ENCODE data around the gene ITSN1. TPM values are rescaled to one million over a fixed set of nuclear protein-coding genes. Genes with fewer than 3 reads are reported as not detected.

Gene ITSN1
- total and polyA plus RNA-seq, 2 experiments from 2014 or later: 77.9 to 95.7 TPM

- no peaks in the 10 kb centered on the region for H3K27me3 ChIP-seq (ENCODE audit: insufficient read depth)
- H3K27ac Mint-ChIP-seq: no peak overlapping the region
- no peaks in the 10 kb centered on the region; the same call in none of the 2 replicates for H3K4me1 ChIP-seq (ENCODE audit: insufficient read depth)
- no peaks in the 10 kb centered on the region for H3K9me3 Mint-ChIP-seq
- H3K4me2 ChIP-seq: no peak overlapping the region
- peaks cover 26% of the 10 kb centered on the region for H3K4me1 Mint-ChIP-seq
- H3K4me3 Mint-ChIP-seq: no peak overlapping the region
- no peak overlapping the region for H3K27ac ChIP-seq (ENCODE audit: low read depth)
- no peak overlapping the region for H3K4me3 ChIP-seq
- no peaks in the 10 kb centered on the region for H3K36me3 ChIP-seq (ENCODE audit: insufficient read depth)
- ATAC-seq: no peak
- H2AFZ ChIP-seq: no peak overlapping the region
- TF ChIP-seq JUNB (IDR thresholded peaks at IDR 0.05; ENCODE audit: unreplicated experiment): no peak
- no peak for TF ChIP-seq EZH2phosphoT487 (IDR thresholded peaks at IDR 0.05; ENCODE audit: unreplicated experiment)
- TF ChIP-seq, protein P1, sequence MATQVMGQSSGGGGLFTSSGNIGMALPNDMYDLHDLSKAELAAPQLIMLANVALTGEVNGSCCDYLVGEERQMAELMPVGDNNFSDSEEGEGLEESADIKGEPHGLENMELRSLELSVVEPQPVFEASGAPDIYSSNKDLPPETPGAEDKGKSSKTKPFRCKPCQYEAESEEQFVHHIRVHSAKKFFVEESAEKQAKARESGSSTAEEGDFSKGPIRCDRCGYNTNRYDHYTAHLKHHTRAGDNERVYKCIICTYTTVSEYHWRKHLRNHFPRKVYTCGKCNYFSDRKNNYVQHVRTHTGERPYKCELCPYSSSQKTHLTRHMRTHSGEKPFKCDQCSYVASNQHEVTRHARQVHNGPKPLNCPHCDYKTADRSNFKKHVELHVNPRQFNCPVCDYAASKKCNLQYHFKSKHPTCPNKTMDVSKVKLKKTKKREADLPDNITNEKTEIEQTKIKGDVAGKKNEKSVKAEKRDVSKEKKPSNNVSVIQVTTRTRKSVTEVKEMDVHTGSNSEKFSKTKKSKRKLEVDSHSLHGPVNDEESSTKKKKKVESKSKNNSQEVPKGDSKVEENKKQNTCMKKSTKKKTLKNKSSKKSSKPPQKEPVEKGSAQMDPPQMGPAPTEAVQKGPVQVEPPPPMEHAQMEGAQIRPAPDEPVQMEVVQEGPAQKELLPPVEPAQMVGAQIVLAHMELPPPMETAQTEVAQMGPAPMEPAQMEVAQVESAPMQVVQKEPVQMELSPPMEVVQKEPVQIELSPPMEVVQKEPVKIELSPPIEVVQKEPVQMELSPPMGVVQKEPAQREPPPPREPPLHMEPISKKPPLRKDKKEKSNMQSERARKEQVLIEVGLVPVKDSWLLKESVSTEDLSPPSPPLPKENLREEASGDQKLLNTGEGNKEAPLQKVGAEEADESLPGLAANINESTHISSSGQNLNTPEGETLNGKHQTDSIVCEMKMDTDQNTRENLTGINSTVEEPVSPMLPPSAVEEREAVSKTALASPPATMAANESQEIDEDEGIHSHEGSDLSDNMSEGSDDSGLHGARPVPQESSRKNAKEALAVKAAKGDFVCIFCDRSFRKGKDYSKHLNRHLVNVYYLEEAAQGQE (IDR thresholded peaks at IDR 0.05; ENCODE audit: unreplicated experiment): no peak
- H4K20me1 ChIP-seq (replicated peaks; ENCODE audit: insufficient read depth): peaks cover 36% of the 10 kb centered on the region
- H3K9me2 ChIP-seq (ENCODE audit: insufficient read depth): no peaks in the 10 kb centered on the region
- H3K79me2 ChIP-seq (replicated peaks; ENCODE audit: insufficient read depth): peaks cover 100% of the 10 kb centered on the region
- H3F3A ChIP-seq (replicated peaks; ENCODE audit: low read depth): no peaks in the 10 kb centered on the region
- H3K27me3 Mint-ChIP-seq (ENCODE audit: insufficient read depth, low read depth, poor library complexity): no peaks in the 10 kb centered on the region
- H3K36me3 Mint-ChIP-seq (ENCODE audit: low read depth): 0 out of 3 replicates have a peak, but pooled peaks cover 3% of the 10 kb centered on the region
- DNase-seq (ENCODE audit: low spot score): no peak
Measured at GRCh38 chr21:33661146-33661545, 18.8 kb downstream of the ITSN1 start.

DNA sequence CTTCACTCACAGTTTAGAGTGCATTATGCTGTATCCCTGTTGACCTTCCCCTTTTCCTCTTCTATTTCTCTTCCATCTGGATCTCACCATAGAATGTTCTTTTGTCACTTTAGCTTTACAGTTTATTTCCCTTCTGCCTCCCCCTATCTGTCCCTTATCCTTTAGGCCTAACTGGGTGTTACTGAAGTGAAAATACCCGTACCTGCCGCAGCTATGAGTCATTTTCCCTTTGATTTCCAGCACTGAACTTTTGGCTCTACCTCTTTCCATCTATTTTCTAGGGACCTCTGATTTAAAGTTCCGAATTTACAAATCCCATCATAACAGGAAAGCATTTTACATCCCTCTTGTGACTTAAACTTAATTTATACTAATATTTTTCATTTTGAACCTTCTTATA is 19.7 kb downstream of the ITSN1 start:
- H3K27ac Mint-ChIP-seq: no peak overlapping the region
- 0 out of 3 replicates have a peak, but pooled peaks cover 3% of the 10 kb centered on the region for H3K36me3 Mint-ChIP-seq (ENCODE audit: low read depth)
- H3K27ac ChIP-seq (ENCODE audit: low read depth): 0 out of 2 replicates have a peak overlapping the region, but pooled peaks have one; percentile 15
- H4K20me1 ChIP-seq (replicated peaks; ENCODE audit: insufficient read depth): peaks cover 42% of the 10 kb centered on the region
- H3K4me3 ChIP-seq: no peak overlapping the region
- ATAC-seq: no peak
- no peaks in the 10 kb centered on the region for H3K36me3 ChIP-seq (ENCODE audit: insufficient read depth)
- no peaks in the 10 kb centered on the region for H3K9me3 Mint-ChIP-seq
- no peaks in the 10 kb centered on the region for H3K27me3 ChIP-seq (ENCODE audit: insufficient read depth)
- H3K4me3 Mint-ChIP-seq: no peak overlapping the region
- no peak overlapping the region for H3K4me2 ChIP-seq
- H3F3A ChIP-seq (replicated peaks; ENCODE audit: low read depth): no peaks in the 10 kb centered on the region
- H3K9me2 ChIP-seq (ENCODE audit: insufficient read depth): no peaks in the 10 kb centered on the region
- H3K4me1 Mint-ChIP-seq: peaks cover 31% of the 10 kb centered on the region
- no peaks in the 10 kb centered on the region for H3K27me3 Mint-ChIP-seq (ENCODE audit: insufficient read depth, low read depth, poor library complexity)
- H3K4me1 ChIP-seq (ENCODE audit: insufficient read depth): no peaks in the 10 kb centered on the region; the same call in 1 of the 2 replicates
- H2AFZ ChIP-seq: no peak overlapping the region
- no peak for DNase-seq (ENCODE audit: low spot score)
- H3K79me2 ChIP-seq (replicated peaks; ENCODE audit: insufficient read depth): peaks cover 100% of the 10 kb centered on the region
- no peak for TF ChIP-seq POLR2AphosphoS5 (IDR thresholded peaks at IDR 0.05; ENCODE audit: low read depth)
- no peak for TF ChIP-seq STAT1 (IDR thresholded peaks at IDR 0.05; ENCODE audit: unreplicated experiment)
- no peak for TF ChIP-seq CREB1 (CRISPR knock-in tag; IDR thresholded peaks at IDR 0.05; ENCODE audit: low read depth)
- TF ChIP-seq ZNF462 (CRISPR knock-in tag; IDR thresholded peaks at IDR 0.05): no peak
- TF ChIP-seq ZNF331 (CRISPR knock-in tag; IDR thresholded peaks at IDR 0.05; ENCODE audit: low read depth): no peak
- no peak for TF ChIP-seq EZH2phosphoT487 (IDR thresholded peaks at IDR 0.05; ENCODE audit: unreplicated experiment)
- TF ChIP-seq, protein P2, sequence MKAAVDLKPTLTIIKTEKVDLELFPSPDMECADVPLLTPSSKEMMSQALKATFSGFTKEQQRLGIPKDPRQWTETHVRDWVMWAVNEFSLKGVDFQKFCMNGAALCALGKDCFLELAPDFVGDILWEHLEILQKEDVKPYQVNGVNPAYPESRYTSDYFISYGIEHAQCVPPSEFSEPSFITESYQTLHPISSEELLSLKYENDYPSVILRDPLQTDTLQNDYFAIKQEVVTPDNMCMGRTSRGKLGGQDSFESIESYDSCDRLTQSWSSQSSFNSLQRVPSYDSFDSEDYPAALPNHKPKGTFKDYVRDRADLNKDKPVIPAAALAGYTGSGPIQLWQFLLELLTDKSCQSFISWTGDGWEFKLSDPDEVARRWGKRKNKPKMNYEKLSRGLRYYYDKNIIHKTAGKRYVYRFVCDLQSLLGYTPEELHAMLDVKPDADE (IDR thresholded peaks at IDR 0.05): no peak
- TF ChIP-seq EZH2 (IDR thresholded peaks at IDR 0.05; ENCODE audit: low read depth, unreplicated experiment): no peak
- TF ChIP-seq ZNF114 (CRISPR knock-in tag; IDR thresholded peaks at IDR 0.05): no peak
